ENCODE measurements around the gene SBF2. TPM values are rescaled to one million over a fixed set of nuclear protein-coding genes. Genes with fewer than 3 reads are reported as not detected.

Gene SBF2
- total and polyA plus RNA-seq, 2 of the 13 experiments (the other 11 are each of a cell fraction or from before 2014, with no cell fraction given) = 24.0 to 45.8 TPM

DNA sequence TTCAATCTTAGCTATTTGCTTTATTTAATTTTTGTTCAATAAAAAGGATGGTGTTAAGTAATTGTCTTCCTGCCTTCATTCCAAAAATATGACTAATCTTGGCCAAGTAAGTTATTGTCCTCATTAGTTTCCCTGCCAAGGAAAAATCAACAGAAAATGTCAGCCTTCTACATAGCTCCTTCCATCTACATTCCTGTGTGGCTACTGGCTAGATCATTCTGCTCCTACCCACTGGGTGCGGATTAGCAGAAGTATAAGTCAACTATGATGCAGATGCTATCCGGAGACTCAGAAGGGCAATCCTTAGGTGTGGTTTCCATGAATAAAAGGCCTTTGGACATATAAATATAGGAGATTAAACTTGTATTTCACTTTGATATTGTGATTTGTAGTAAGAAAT is 154.4 kb downstream of the SBF2 start (continued):
- TF ChIP-seq ZNF547 (CRISPR knock-in tag; IDR thresholded peaks at IDR 0.05) = no peak
- TF ChIP-seq, protein P1, sequence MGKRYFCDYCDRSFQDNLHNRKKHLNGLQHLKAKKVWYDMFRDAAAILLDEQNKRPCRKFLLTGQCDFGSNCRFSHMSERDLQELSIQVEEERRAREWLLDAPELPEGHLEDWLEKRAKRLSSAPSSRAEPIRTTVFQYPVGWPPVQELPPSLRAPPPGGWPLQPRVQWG (CRISPR knock-in tag; IDR thresholded peaks at IDR 0.05; ENCODE audit: borderline replicate concordance, low read depth) = no peak
- TF ChIP-seq NFRKB (IDR thresholded peaks at IDR 0.05) = no peak
- TF ChIP-seq IKZF4 (CRISPR knock-in tag; IDR thresholded peaks at IDR 0.05; ENCODE audit: borderline replicate concordance, low read depth, not compliant biosample characterization) = no peak
- no peak for TF ChIP-seq WIZ (CRISPR knock-in tag; IDR thresholded peaks at IDR 0.05)
- no peak for TF ChIP-seq CBX2 (IDR thresholded peaks at IDR 0.05; ENCODE audit: low read depth, low read length)
- TF ChIP-seq CBX2 (CRISPR knock-in tag; IDR thresholded peaks at IDR 0.05; ENCODE audit: low read depth) = no peak

DNA sequence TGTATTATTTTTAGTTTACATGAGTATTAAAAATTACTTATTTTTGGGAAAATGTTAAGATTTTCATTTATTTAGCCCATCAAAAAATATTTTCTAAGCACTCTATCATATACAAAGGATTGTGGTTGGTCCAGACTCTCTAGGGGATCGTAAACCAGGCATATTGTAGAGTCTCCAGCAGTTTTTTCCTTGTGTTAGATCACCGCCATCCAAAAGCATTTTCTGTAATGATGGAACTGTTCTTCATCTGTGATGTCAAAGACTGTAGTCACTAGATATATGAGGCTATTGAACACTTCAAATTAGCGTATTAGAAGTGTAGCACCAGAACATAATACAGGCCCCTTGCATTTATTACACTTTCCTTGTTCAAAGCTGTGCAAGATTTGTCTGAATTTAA is 154.9 kb downstream of the SBF2 start:
- DNase-seq (ENCODE audit: low spot score) (no peak), FAIRE-seq (no peak), ATAC-seq (no peak)
- intact Hi-C loops (cut with micrococcal nuclease; ENCODE audit: unreplicated experiment) = no loop called here
- BruUV-seq (replicated peaks) = no TSS peak
- 97% methylated on average over 3 of the region's 3 CpGs for WGBS (ENCODE audit: low lambda C conversion rate)
- Histone ChIP-seq H3K27ac (ENCODE audit: extremely low read length, insufficient read depth, low read length) (no peak overlapping the region), H3K27me3 (ENCODE audit: control insufficient read depth in 1 of 2, insufficient read depth in 2 of 2, low read length in 2 of 2) (no peaks in the 10 kb centered on the region), H3K4me1 (ENCODE audit: insufficient read depth, low read length) (0 out of 2 replicates have a peak, but pooled peaks cover 10% of the 10 kb centered on the region), H3K9me3 (ENCODE audit: low read length) (peaks cover 7% of the 10 kb centered on the region; the same call in 1 of the 2 replicates), H2AFZ (ENCODE audit: low read length) (no peak overlapping the region), H3K79me2 (ENCODE audit: insufficient read depth, low read length) (no peaks in the 10 kb centered on the region), H3K36me3 (replicated peaks in 1 of 2; ENCODE audit: control insufficient read depth in 1 of 2, insufficient read depth in 2 of 2, low read length in 2 of 2) (no peaks in the 10 kb centered on the region), H3K9ac (ENCODE audit: insufficient read depth, low read depth, low read length) (no peak overlapping the region), H3K4me2 (ENCODE audit: low read depth, low read length) (no peak overlapping the region), H3K4me3 (replicated peaks in 1 of 3; ENCODE audit: insufficient read depth in 1 of 3, low read depth in 2 of 3, low read length in 3 of 3) (no peak overlapping the region), H4K20me1 (ENCODE audit: insufficient read depth, low read length) (no peaks in the 10 kb centered on the region)
- TF ChIP-seq SNAPC2 (CRISPR knock-in tag; IDR thresholded peaks at IDR 0.05) (no peak), FOXA3 (CRISPR knock-in tag; IDR thresholded peaks at IDR 0.05) (no peak), WIZ (CRISPR knock-in tag; IDR thresholded peaks at IDR 0.05) (no peak)
- CTCF ChIA-PET (ENCODE audit: low intra/inter-chr PET ratio, low total read pairs) = no interaction called here
- POLR2A ChIA-PET = no interaction called here
- in situ Hi-C loops (cut with HindIII; ENCODE audit: extremely low pct_ligation_motif_present, low pct_unique_long_range_greater_than_20kb) = no loop called here
